Smooth muscle cell (in vitro differentiated cells): ENCODE data around the gene CLCN4. TPM values are rescaled to one million over a fixed set of nuclear protein-coding genes. Genes with fewer than 3 reads are reported as not detected.

Experiments used
- DNase-seq: peaks from one replicate; lab custom pipeline; 2025; ENCODE audit not compliant: unreplicated experiment; lab: John Stamatoyannopoulos, UW
- H2AFZ ChIP-seq: fragments of 200-600 bp; sonication (generic); 2 replicates; pipeline ENCODE4 v1.6.0; 2016; ENCODE audit warnings: antibody characterized with exemption, low read depth, mild to moderate bottlenecking
- H3F3A ChIP-seq: fragments of 200-600 bp; sonication (generic); 2 replicates; pipeline ENCODE4 v1.6.0; 2017; ENCODE audit warnings: antibody characterized with exemption, low read depth
- H3K27ac ChIP-seq: fragments of 200-600 bp; sonication (generic); 2 replicates; pipeline ENCODE4 v1.5.1; 2016; ENCODE audit warnings: low read depth, mild to moderate bottlenecking
- H3K27me3 ChIP-seq: fragments of 200-600 bp; sonication (generic); 2 replicates; pipeline ENCODE4 v1.6.1; 2016; ENCODE audit warnings: low read depth, mild to moderate bottlenecking
- H3K36me3 ChIP-seq: fragments of 200-600 bp; sonication (generic); 2 replicates; pipeline ENCODE4 v1.5.1; 2016; ENCODE audit warnings: low read depth
- H3K4me1 ChIP-seq: fragments of 200-600 bp; sonication (generic); 2 replicates; pipeline ENCODE4 v1.5.1; 2016; ENCODE audit warnings: low read depth
- H3K4me2 ChIP-seq: fragments of 200-600 bp; sonication (generic); 2 replicates; pipeline ENCODE4 v1.6.0; 2016; ENCODE audit warnings: mild to moderate bottlenecking
- H3K4me3 ChIP-seq: fragments of 200-600 bp; sonication (generic); 2 replicates; pipeline ENCODE4 v1.5.1; 2016; ENCODE audit warnings: mild to moderate bottlenecking
- H3K79me2 ChIP-seq: fragments of 200-600 bp; sonication (generic); 2 replicates; pipeline ENCODE4 v1.6.0; 2016; ENCODE audit warnings: low read depth, mild to moderate bottlenecking
- H3K9ac ChIP-seq: fragments of 200-600 bp; sonication (generic); 2 replicates; pipeline ENCODE4 v1.6.0; 2016; ENCODE audit warnings: low read depth
- H3K9me3 ChIP-seq: fragments of 200-600 bp; sonication (generic); replicated peaks from 2 replicates; pipeline ENCODE4 v1.5.1; 2016; ENCODE audit warnings: low read depth
- H4K20me1 ChIP-seq: fragments of 200-600 bp; sonication (generic); 2 replicates; pipeline ENCODE4 v1.6.0; 2016; ENCODE audit warnings: low read depth
- CTCF ChIP-seq: fragments of 200-600 bp; sonication (generic); IDR thresholded peaks from 2 replicates; pipeline ENCODE4 v1.5.1; 2017; ENCODE audit warnings: borderline replicate concordance, mild to moderate bottlenecking, antibody characterized with exemption; ENCODE audit not compliant: insufficient read depth, poor library complexity, severe bottlenecking
- WGBS: methylation state at CpG from one replicate; pipeline ENCODE4 v1.1.7; 2016; ENCODE audit warnings: low lambda C conversion rate; 5-methylcytosine and 5-hydroxymethylcytosine counted together
- polyA plus RNA-seq: library from polyadenylated mRNA; unstranded; fragments of >200 nt; fragmentation: Nextera tagmentation; extraction: Ambion mirVana; gene quantifications from 2 replicates; pipeline ENCODE4 v1.2.1, GENCODE V29; 2016
- total RNA-seq: library from RNA; depleted of rRNA; stranded (reverse); fragments of >200 nt; gene quantifications from 2 replicates; pipeline ENCODE4 v1.2.3, GENCODE V29; 2014

CLCN4 gene
- total and polyA plus RNA-seq, 2 experiments from 2014 or later: 2.5 to 3.1 TPM

GRCh38 chrX:10159145-10159468 lies 2.3 kb downstream of the CLCN4 start:
- H3K4me2 ChIP-seq: peak overlapping the region; percentile 81
- no peaks in the 10 kb centered on the region for H3K36me3 ChIP-seq
- no peaks in the 10 kb centered on the region for H3K27me3 ChIP-seq
- H3K4me1 ChIP-seq: peaks cover 22% of the 10 kb centered on the region
- no peaks in the 10 kb centered on the region for H3K79me2 ChIP-seq
- no peaks in the 10 kb centered on the region for H3K9me3 ChIP-seq
- H3K4me3 ChIP-seq: no peak overlapping the region
- no peak for TF ChIP-seq CTCF
- DNase-seq: no peak
- H3K27ac ChIP-seq: no peak overlapping the region
- H3F3A ChIP-seq: no peaks in the 10 kb centered on the region
- H3K9ac ChIP-seq: no peak overlapping the region
- no peak overlapping the region for H2AFZ ChIP-seq
- H4K20me1 ChIP-seq: no peaks in the 10 kb centered on the region
- WGBS: 37% methylated on average over 7 of the region's 7 CpGs

DNA sequence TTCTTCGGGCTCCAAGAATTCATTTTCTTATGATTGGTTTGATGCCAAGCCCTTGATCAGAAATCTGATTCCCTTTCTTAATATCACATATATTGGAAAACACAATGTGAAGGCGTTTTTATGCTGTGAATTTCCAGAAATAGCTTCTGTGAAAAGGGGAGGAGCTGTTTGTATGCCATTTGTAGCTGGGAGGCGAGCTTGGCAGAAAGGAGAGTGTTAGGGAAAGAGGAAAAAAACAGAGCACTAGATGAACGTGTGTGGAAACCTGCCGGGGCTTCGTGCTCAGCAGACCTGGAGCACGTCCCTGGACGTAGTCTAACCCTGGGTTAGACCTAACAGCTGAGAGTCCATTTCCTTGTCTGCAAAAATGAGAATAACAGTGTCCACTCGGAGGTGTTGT lies 3.4 kb downstream of the CLCN4 start:
- Histone ChIP-seq H3K36me3 (no peaks in the 10 kb centered on the region), H4K20me1 (no peaks in the 10 kb centered on the region), H3K4me2 (no peak overlapping the region), H3F3A (no peaks in the 10 kb centered on the region), H3K9me3 (no peaks in the 10 kb centered on the region), H3K27ac (no peak overlapping the region), H3K4me1 (peaks cover 22% of the 10 kb centered on the region), H3K27me3 (no peaks in the 10 kb centered on the region), H2AFZ (no peak overlapping the region), H3K4me3 (no peak overlapping the region), H3K9ac (no peak overlapping the region), H3K79me2 (no peaks in the 10 kb centered on the region)
- WGBS: 78% methylated on average over 9 of the region's 9 CpGs
- no peak for TF ChIP-seq CTCF
- DNase-seq: no peak

GRCh38 chrX:10163031-10163430 lies 6.3 kb downstream of the CLCN4 start:
- H3F3A ChIP-seq: no peaks in the 10 kb centered on the region
- H3K9ac ChIP-seq: no peak overlapping the region
- H4K20me1 ChIP-seq: no peaks in the 10 kb centered on the region
- H3K4me1 ChIP-seq: peaks cover 12% of the 10 kb centered on the region
- no peak overlapping the region for H2AFZ ChIP-seq
- H3K9me3 ChIP-seq: no peaks in the 10 kb centered on the region
- H3K4me2 ChIP-seq: no peak overlapping the region
- H3K4me3 ChIP-seq: no peak overlapping the region
- no peak for TF ChIP-seq CTCF
- H3K79me2 ChIP-seq: no peaks in the 10 kb centered on the region
- no peaks in the 10 kb centered on the region for H3K27me3 ChIP-seq
- H3K36me3 ChIP-seq: no peaks in the 10 kb centered on the region
- H3K27ac ChIP-seq: no peak overlapping the region
- DNase-seq: no peak
- 66% methylated on average over 2 of the region's 2 CpGs for WGBS

DNA sequence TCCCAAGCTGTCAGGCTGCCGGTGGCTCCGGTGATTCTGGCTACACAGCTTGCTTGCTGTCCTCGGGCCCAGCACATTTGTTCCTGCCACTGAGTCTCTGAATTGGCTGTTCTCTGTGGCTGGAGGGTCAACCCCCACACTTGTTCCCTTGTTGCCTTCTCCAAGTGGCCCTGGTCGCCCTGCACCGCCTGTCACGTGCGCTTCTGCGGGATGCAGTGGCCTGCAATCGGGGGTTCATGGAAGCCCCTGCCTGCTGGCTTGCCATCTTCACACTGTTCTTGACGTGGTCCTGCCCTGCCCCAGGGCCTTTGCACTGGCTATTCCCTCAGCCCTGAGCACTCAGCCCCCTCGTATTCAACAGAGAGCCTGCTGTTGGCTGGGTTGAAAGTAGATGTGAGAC lies 8.1 kb downstream of the CLCN4 start:
- no peak for DNase-seq
- no peaks in the 10 kb centered on the region for H3K4me1 ChIP-seq
- TF ChIP-seq CTCF: no peak
- no peaks in the 10 kb centered on the region for H3K27me3 ChIP-seq
- no peaks in the 10 kb centered on the region for H3K36me3 ChIP-seq
- no peaks in the 10 kb centered on the region for H3K79me2 ChIP-seq
- no peak overlapping the region for H3K9ac ChIP-seq
- no peak overlapping the region for H3K4me3 ChIP-seq
- WGBS: 89% methylated on average over 11 of the region's 11 CpGs
- H3K27ac ChIP-seq: no peak overlapping the region
- no peaks in the 10 kb centered on the region for H4K20me1 ChIP-seq
- no peaks in the 10 kb centered on the region for H3K9me3 ChIP-seq
- no peaks in the 10 kb centered on the region for H3F3A ChIP-seq
- no peak overlapping the region for H3K4me2 ChIP-seq
- no peak overlapping the region for H2AFZ ChIP-seq
